Peyer's patch (tissue), 4 donors: ENCODE data around the gene PDXK.

Experiments used
- CTCF ChIP-seq, 6 experiments: fragments of 450-650 bp in 4 of 6; fragments of 200-600 bp in 2 of 6; sonication (generic) in 1 of 6; IDR thresholded peaks; one replicate each; pipeline ENCODE4 v1.5.1; 2017 to 2019; ENCODE audit warnings: antibody characterized with exemption in 6 of 6, mild to moderate bottlenecking in 3 of 6, moderate library complexity in 1 of 6
- POLR2A ChIP-seq, 2 donors: fragments of 450-650 bp; IDR thresholded peaks; one replicate each; pipeline ENCODE4 v1.5.1; 2017; ENCODE audit warnings: antibody characterized with exemption in 2 of 2, mild to moderate bottlenecking in 2 of 2, moderate library complexity in 2 of 2

GRCh38 chr21:43805275-43805800 lies 86.4 kb downstream of the PDXK start:
- TF ChIP-seq POLR2A (IDR thresholded peaks at IDR 0.05) (no peak), CTCF (IDR thresholded peaks at IDR 0.05) (no peak)
